Neural cell (in vitro differentiated cells): Measurements from ENCODE around the gene SUPT4H1. TPM values are rescaled to one million over a fixed set of nuclear protein-coding genes. Genes with fewer than 3 reads are reported as not detected.

ENCODE experiments used
- H2AFZ ChIP-seq: fragments of 200-600, 300-800 bp; sonication (generic), shearing (Covaris generic); 2 replicates; pipeline ENCODE4 v1.6.0; 2014; ENCODE audit warnings: low read depth, mild to moderate bottlenecking, antibody characterized with exemption, low read length, moderate library complexity
- H3F3A ChIP-seq: fragments of 200-600 bp; shearing (Covaris generic); 2 replicates; pipeline ENCODE4 v1.6.1; 2016; ENCODE audit warnings: mild to moderate bottlenecking, moderate library complexity, mixed read lengths, antibody characterized with exemption, low read length; ENCODE audit not compliant: insufficient read depth, poor library complexity, severe bottlenecking
- H3K27ac ChIP-seq: fragments of 200-600, 300-800 bp; sonication (generic), shearing (Covaris generic); 2 replicates; pipeline ENCODE4 v1.5.1; 2014; ENCODE audit warnings: mild to moderate bottlenecking, low read length, moderate library complexity
- H3K27me3 ChIP-seq: fragments of 300-800, 200-600 bp; sonication (generic), shearing (Covaris generic); 2 replicates; pipeline ENCODE4 v1.6.0; 2014; ENCODE audit warnings: mild to moderate bottlenecking, low read depth, low read length, moderate library complexity; ENCODE audit not compliant: insufficient read depth
- H3K36me3 ChIP-seq: fragments of 300-800, 200-600 bp; sonication (generic), shearing (Covaris generic); 2 replicates; pipeline ENCODE4 v1.5.1; 2014; ENCODE audit warnings: mild to moderate bottlenecking, antibody characterized with exemption, low read length, moderate library complexity; ENCODE audit not compliant: insufficient read depth
- H3K4me2 ChIP-seq: fragments of 300-800, 200-600 bp; sonication (generic), shearing (Covaris generic); 2 replicates; pipeline ENCODE4 v1.6.0; 2014; ENCODE audit warnings: mild to moderate bottlenecking, low read length
- H3K4me3 ChIP-seq: fragments of 300-800, 200-600 bp; sonication (generic), shearing (Covaris generic); 2 replicates; pipeline ENCODE4 v1.5.1; 2014; ENCODE audit warnings: mild to moderate bottlenecking, low read length, moderate library complexity
- H3K79me2 ChIP-seq: fragments of 200-600 bp; shearing (Covaris generic); replicated peaks from 2 replicates; pipeline ENCODE4 v1.6.0; 2014; ENCODE audit warnings: mild to moderate bottlenecking, low read length, moderate library complexity; ENCODE audit not compliant: insufficient read depth
- H3K9ac ChIP-seq: fragments of 300-800, 200-600 bp; sonication (generic), shearing (Covaris generic); 2 replicates; pipeline ENCODE4 v1.6.1; 2016; ENCODE audit warnings: mild to moderate bottlenecking, low read length, mixed read lengths
- H3K9me2 ChIP-seq: fragments of 200-600 bp; shearing (Covaris generic); 2 replicates; pipeline ENCODE4 v1.6.1; 2016; ENCODE audit warnings: mild to moderate bottlenecking, low read length, mixed read lengths; ENCODE audit not compliant: insufficient read depth
- H3K9me3 ChIP-seq: fragments of 200-600, 300-800 bp; sonication (generic), shearing (Covaris generic); 2 replicates; pipeline ENCODE4 v1.6.1; 2016; ENCODE audit warnings: mild to moderate bottlenecking, mixed run types, low read length, moderate library complexity, mixed read lengths
- H4K20me1 ChIP-seq: fragments of 200-600 bp; shearing (Covaris generic); 2 replicates; pipeline ENCODE4 v1.6.1; 2016; ENCODE audit warnings: mild to moderate bottlenecking, mixed run types; ENCODE audit not compliant: insufficient read depth
- EP300 ChIP-seq: fragments of 450-650 bp; conservative IDR thresholded peaks from 2 replicates; pipeline ENCODE4 v1.6.1; 2014; ENCODE audit warnings: antibody characterized with exemption, mild to moderate bottlenecking, moderate library complexity; ENCODE audit not compliant: poor library complexity, severe bottlenecking
- EZH2 ChIP-seq: fragments of 200-600, 300-800 bp; shearing (Covaris generic), sonication (generic); IDR thresholded peaks from 2 replicates; pipeline ENCODE4 v1.6.1; 2014; ENCODE audit warnings: antibody characterized with exemption, low read length, borderline replicate concordance, mild to moderate bottlenecking; ENCODE audit not compliant: insufficient read depth, poor library complexity, severe bottlenecking
- MXI1 ChIP-seq: fragments of 450-650 bp; conservative IDR thresholded peaks from 2 replicates; pipeline ENCODE4 v1.6.1; 2014; ENCODE audit warnings: antibody characterized with exemption, mild to moderate bottlenecking; ENCODE audit not compliant: poor library complexity, severe bottlenecking
- POLR2AphosphoS5 ChIP-seq: IDR thresholded peaks from 2 replicates; pipeline ENCODE4 v1.6.1; 2012
- RAD21 ChIP-seq: fragments of 450-650 bp; conservative IDR thresholded peaks from 2 replicates; pipeline ENCODE4 v1.6.1; 2014; ENCODE audit warnings: antibody characterized with exemption, mild to moderate bottlenecking, moderate library complexity
- SMC3 ChIP-seq: fragments of 450-650 bp; conservative IDR thresholded peaks from 2 replicates; pipeline ENCODE4 v1.6.1; 2014; ENCODE audit warnings: antibody characterized with exemption, mild to moderate bottlenecking, moderate library complexity; ENCODE audit not compliant: poor library complexity
- TAF1 ChIP-seq: IDR thresholded peaks from 2 replicates; pipeline ENCODE4 v1.6.1; 2012; ENCODE audit warnings: low read depth
- polyA plus RNA-seq: library from polyadenylated mRNA; depleted of rRNA; stranded (reverse); fragments of >200 nt; gene quantifications from 2 replicates; pipeline ENCODE4 v1.2.3, GENCODE V29; 2014
- TF ChIP-seq, protein P1 (sequence below): fragments of 450-650 bp; IDR thresholded peaks from 2 replicates; pipeline ENCODE4 v1.5.1; 2014; ENCODE audit warnings: antibody characterized with exemption, mild to moderate bottlenecking, moderate library complexity; ENCODE audit not compliant: poor library complexity, severe bottlenecking
- TF ChIP-seq, protein P2 (sequence below): IDR thresholded peaks from 2 replicates; pipeline ENCODE4 v1.6.1; 2012; ENCODE audit warnings: borderline replicate concordance

Gene SUPT4H1
- polyA plus RNA-seq, 1 donor from 2014 or later, result 109 TPM

DNA sequence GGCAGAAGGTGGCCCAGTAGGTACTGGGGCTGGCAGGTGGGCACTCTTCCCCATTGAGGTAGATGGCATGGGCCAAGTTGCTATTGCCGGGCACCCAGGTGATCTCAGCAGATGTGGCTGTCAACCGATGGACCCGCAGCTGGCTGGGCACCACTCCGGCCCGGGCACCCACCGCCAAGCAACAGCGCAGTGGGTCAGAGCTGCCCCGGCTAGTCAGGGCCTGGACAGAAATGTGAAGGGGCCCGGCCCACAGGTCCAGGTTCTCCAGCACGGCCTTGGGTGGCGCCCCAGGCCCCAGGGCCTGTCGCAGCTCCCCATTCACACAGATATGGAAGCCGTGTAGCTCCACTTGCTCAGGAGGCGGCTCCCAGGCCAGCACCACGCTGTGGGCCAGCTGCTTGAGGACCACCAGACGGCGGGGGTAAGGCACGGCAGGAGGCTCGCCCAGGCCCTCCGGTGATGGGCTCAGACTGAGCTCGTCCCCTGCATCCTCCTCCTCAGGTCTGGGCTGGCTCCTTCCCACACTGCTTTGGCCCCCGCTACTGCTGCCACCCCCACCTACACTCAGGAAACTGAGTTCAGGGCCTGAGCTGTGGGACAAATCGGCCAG lies 39.9 kb downstream of the SUPT4H1 start:
- Histone ChIP-seq H3K36me3 (no peaks in the 10 kb centered on the region), H2AFZ (no peak overlapping the region)

DNA sequence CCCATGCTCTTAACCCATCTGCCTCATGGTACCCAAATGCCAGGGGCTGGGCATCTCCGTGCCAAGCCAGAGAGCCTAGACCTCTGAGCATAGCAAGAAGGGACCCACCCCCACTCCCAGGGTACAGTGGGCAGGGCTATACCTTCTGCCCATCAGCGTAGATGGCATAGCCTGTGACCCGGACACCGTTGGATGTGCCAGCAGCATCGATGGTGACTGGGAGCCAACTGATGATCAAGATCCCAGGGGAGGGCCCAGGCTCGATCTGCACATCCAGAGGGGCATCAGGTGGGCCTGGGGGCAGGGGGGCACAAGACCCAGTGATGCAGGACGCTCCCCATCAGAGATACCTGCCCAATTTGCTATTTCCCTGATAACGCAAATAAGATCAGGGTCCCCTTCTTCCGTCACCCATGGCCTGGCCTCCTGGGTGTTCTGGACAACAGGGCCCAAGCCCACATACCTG lies 40.5 kb downstream of the SUPT4H1 start:
- Histone ChIP-seq H3K79me2 (no peaks in the 10 kb centered on the region), H3K9me2 (no peaks in the 10 kb centered on the region), H4K20me1 (no peaks in the 10 kb centered on the region), H3K9ac (no peak overlapping the region), H2AFZ (no peak overlapping the region), H3K4me3 (no peak overlapping the region), H3K36me3 (no peaks in the 10 kb centered on the region), H3F3A (no peaks in the 10 kb centered on the region), H3K27me3 (no peaks in the 10 kb centered on the region), H3K27ac (no peak overlapping the region), H3K4me2 (no peak overlapping the region), H3K9me3 (no peaks in the 10 kb centered on the region)
- TF ChIP-seq MXI1 (no peak), SMC3 (no peak), EZH2 (no peak), EP300 (no peak), RAD21 (no peak), TAF1 (no peak), POLR2AphosphoS5 (no peak)
- TF ChIP-seq, protein P1, sequence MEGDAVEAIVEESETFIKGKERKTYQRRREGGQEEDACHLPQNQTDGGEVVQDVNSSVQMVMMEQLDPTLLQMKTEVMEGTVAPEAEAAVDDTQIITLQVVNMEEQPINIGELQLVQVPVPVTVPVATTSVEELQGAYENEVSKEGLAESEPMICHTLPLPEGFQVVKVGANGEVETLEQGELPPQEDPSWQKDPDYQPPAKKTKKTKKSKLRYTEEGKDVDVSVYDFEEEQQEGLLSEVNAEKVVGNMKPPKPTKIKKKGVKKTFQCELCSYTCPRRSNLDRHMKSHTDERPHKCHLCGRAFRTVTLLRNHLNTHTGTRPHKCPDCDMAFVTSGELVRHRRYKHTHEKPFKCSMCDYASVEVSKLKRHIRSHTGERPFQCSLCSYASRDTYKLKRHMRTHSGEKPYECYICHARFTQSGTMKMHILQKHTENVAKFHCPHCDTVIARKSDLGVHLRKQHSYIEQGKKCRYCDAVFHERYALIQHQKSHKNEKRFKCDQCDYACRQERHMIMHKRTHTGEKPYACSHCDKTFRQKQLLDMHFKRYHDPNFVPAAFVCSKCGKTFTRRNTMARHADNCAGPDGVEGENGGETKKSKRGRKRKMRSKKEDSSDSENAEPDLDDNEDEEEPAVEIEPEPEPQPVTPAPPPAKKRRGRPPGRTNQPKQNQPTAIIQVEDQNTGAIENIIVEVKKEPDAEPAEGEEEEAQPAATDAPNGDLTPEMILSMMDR, result no peak
- TF ChIP-seq, protein P2, sequence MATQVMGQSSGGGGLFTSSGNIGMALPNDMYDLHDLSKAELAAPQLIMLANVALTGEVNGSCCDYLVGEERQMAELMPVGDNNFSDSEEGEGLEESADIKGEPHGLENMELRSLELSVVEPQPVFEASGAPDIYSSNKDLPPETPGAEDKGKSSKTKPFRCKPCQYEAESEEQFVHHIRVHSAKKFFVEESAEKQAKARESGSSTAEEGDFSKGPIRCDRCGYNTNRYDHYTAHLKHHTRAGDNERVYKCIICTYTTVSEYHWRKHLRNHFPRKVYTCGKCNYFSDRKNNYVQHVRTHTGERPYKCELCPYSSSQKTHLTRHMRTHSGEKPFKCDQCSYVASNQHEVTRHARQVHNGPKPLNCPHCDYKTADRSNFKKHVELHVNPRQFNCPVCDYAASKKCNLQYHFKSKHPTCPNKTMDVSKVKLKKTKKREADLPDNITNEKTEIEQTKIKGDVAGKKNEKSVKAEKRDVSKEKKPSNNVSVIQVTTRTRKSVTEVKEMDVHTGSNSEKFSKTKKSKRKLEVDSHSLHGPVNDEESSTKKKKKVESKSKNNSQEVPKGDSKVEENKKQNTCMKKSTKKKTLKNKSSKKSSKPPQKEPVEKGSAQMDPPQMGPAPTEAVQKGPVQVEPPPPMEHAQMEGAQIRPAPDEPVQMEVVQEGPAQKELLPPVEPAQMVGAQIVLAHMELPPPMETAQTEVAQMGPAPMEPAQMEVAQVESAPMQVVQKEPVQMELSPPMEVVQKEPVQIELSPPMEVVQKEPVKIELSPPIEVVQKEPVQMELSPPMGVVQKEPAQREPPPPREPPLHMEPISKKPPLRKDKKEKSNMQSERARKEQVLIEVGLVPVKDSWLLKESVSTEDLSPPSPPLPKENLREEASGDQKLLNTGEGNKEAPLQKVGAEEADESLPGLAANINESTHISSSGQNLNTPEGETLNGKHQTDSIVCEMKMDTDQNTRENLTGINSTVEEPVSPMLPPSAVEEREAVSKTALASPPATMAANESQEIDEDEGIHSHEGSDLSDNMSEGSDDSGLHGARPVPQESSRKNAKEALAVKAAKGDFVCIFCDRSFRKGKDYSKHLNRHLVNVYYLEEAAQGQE, result no peak

More for the DNA sequence above, 39.9 kb downstream of the SUPT4H1 start:
- H3K4me3 ChIP-seq, result no peak overlapping the region
- no peaks in the 10 kb centered on the region for H4K20me1 ChIP-seq
- no peaks in the 10 kb centered on the region for H3K9me3 ChIP-seq
- H3F3A ChIP-seq, result no peaks in the 10 kb centered on the region
- H3K27me3 ChIP-seq, result no peaks in the 10 kb centered on the region
- no peaks in the 10 kb centered on the region for H3K9me2 ChIP-seq
- H3K4me2 ChIP-seq, result no peak overlapping the region
- H3K27ac ChIP-seq, result no peak overlapping the region
- no peak for TF ChIP-seq TAF1
- TF ChIP-seq RAD21, result no peak
- no peak for TF ChIP-seq EP300
- TF ChIP-seq SMC3, result no peak
- TF ChIP-seq, protein P1, result no peak
- no peak for TF ChIP-seq POLR2AphosphoS5
- H3K79me2 ChIP-seq, result no peaks in the 10 kb centered on the region
- H3K9ac ChIP-seq, result no peak overlapping the region
